Measurements from ENCODE around the gene ZNF521. TPM values are rescaled to one million over a fixed set of nuclear protein-coding genes. Genes with fewer than 3 reads are reported as not detected.

Gene ZNF521
- total and polyA plus RNA-seq, 2 donors (not counting 3 experiments of a cell fraction or from before 2014, with no cell fraction given), result 111 to 168 TPM

GRCh38 chr18:25256439-25256838, 95.5 kb downstream of the ZNF521 start:
- DNase-seq (ENCODE audit: low read depth, low spot score) (no peak), FAIRE-seq (no peak)
- Histone ChIP-seq H3K36me3 (ENCODE audit: control insufficient read depth in 2 of 2, extremely low read depth in 1 of 2, insufficient read depth in 2 of 2, low read length in 2 of 2) (peaks cover 6 to 9% of the 10 kb centered on the region in 2 experiments), H3K9me3 (replicated peaks; ENCODE audit: control insufficient read depth, insufficient read depth, low read length) (no peaks in the 10 kb centered on the region), H3K9ac (replicated peaks; ENCODE audit: extremely low read depth, insufficient read depth, low read length) (no peak overlapping the region), H3K79me2 (ENCODE audit: control insufficient read depth, insufficient read depth, low read length) (peaks cover 36% of the 10 kb centered on the region), H4K20me1 (replicated peaks; ENCODE audit: control insufficient read depth, extremely low read depth, insufficient read depth, low read length) (peaks cover 3% of the 10 kb centered on the region), H3K27me3 (ENCODE audit: control insufficient read depth in 2 of 2, insufficient read depth in 2 of 2, low read length in 2 of 2) (no peaks in the 10 kb centered on the region), H3K4me2 (ENCODE audit: insufficient read depth, low read length) (no peak overlapping the region), H3K4me1 (ENCODE audit: control insufficient read depth, extremely low read depth, insufficient read depth, low read length) (peaks cover 36% of the 10 kb centered on the region), H2AFZ (ENCODE audit: low read depth, low read length) (no peak overlapping the region), H3K9me1 (replicated peaks; ENCODE audit: control insufficient read depth, extremely low read depth, insufficient read depth, low read length) (no peaks in the 10 kb centered on the region), H3K4me3 (replicated peaks in 1 of 3; ENCODE audit: insufficient read depth in 1 of 3, low read depth in 1 of 3, low read length in 3 of 3) (no peak overlapping the region), H3K27ac (ENCODE audit: insufficient read depth, low read depth, low read length) (no peak overlapping the region)
- POLR2A ChIA-PET, result no interaction called here
- TF ChIP-seq JUN (IDR thresholded peaks at IDR 0.05; ENCODE audit: borderline replicate concordance, insufficient read depth, insufficient read length, low read depth) (no peak), CTCF (IDR thresholded peaks at IDR 0.05; ENCODE audit: extremely low read depth in 1 of 2, insufficient read depth in 1 of 2, low read depth in 1 of 2, low read length in 2 of 2) (no peak), MAX (IDR thresholded peaks at IDR 0.05; ENCODE audit: insufficient read depth, insufficient read length) (no peak), POLR2AphosphoS5 (IDR thresholded peaks at IDR 0.05; ENCODE audit: insufficient read depth, low read depth, low read length) (no peak), FOS (IDR thresholded peaks at IDR 0.05; ENCODE audit: borderline replicate concordance, insufficient read depth, low read length) (no peak)
- intact Hi-C loops (cut with micrococcal nuclease), result no loop called here
- CTCF ChIA-PET, result interaction anchor here (0.6 to 1.4 kb wide), 2 partner anchors 19 to 20 kb away, joined by 3 read pairs; no protein-coding TSS in a partner anchor
- BruUV-seq (replicated peaks), result no TSS peak
- dilution Hi-C loops (cut with MboI; ENCODE audit: extremely low pct_ligation_motif_present, low sequenced_read_pairs), result no loop called here

Measured in endothelial cell of umbilical vein (primary cell).